ENCODE results near the gene KLHL34.

GRCh38 chrX:21655901-21656586, 2.1 kb downstream of the KLHL34 start:
- TF ChIP-seq CTCF (conservative IDR thresholded peaks at IDR 0.05; ENCODE audit: low read length) (no peak), EZH2phosphoT487 (IDR thresholded peaks at IDR 0.05; ENCODE audit: borderline replicate concordance) (no peak)
